Measurements from ENCODE around the gene CCDC120. TPM values are rescaled to one million over a fixed set of nuclear protein-coding genes. Genes with fewer than 3 reads are reported as not detected.

CCDC120 gene
- total and polyA plus RNA-seq, 2 donors from 2014 or later, result 5.2 to 13.7 TPM

DNA sequence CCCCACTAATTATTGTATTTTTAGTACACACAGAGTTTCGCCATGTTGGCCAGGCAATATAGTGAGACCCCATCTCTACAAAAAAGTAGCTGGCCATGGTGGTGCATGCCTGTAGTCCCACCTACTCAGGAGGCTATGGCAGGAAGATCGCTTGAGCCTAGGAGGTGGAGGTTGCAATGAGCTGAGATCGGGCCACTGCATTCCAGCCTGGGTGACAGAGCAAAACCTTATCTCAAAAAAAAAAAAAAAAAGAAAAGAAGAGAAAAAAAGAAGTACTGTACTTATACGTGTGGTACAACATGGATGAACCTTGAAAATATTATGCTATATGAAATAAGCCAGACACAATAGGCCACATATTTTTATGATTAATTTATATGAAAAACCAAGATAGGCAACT, 30.8 kb downstream of the CCDC120 start:
- H3K9me3 ChIP-seq (ENCODE audit: control insufficient read depth in 2 of 3, insufficient read depth in 1 of 3, low read length in 3 of 3), result no peaks in the 10 kb centered on the region
- no peak for DNase-seq
- intact Hi-C loops (cut with DNase I), result no loop called here
- FAIRE-seq, result no peak
- H3K4me1 ChIP-seq (ENCODE audit: control insufficient read depth in 2 of 3, insufficient read depth in 2 of 3, low read depth in 1 of 3, low read length in 3 of 3), result no peaks in the 10 kb centered on the region
- no peak overlapping the region for H3K27ac ChIP-seq (ENCODE audit: low read depth in 2 of 2, low read length in 2 of 2)
- H3K27me3 ChIP-seq (ENCODE audit: control insufficient read depth, insufficient read depth, low read length), result no peaks in the 10 kb centered on the region
- H3K36me3 ChIP-seq (ENCODE audit: control insufficient read depth in 2 of 3, insufficient read depth in 3 of 3, low read length in 3 of 3), result no peaks in the 10 kb centered on the region
- TF ChIP-seq, protein P1, sequence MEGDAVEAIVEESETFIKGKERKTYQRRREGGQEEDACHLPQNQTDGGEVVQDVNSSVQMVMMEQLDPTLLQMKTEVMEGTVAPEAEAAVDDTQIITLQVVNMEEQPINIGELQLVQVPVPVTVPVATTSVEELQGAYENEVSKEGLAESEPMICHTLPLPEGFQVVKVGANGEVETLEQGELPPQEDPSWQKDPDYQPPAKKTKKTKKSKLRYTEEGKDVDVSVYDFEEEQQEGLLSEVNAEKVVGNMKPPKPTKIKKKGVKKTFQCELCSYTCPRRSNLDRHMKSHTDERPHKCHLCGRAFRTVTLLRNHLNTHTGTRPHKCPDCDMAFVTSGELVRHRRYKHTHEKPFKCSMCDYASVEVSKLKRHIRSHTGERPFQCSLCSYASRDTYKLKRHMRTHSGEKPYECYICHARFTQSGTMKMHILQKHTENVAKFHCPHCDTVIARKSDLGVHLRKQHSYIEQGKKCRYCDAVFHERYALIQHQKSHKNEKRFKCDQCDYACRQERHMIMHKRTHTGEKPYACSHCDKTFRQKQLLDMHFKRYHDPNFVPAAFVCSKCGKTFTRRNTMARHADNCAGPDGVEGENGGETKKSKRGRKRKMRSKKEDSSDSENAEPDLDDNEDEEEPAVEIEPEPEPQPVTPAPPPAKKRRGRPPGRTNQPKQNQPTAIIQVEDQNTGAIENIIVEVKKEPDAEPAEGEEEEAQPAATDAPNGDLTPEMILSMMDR (IDR thresholded peaks at IDR 0.05; ENCODE audit: borderline replicate concordance, extremely low read depth, insufficient read depth), result no peak
- no peak overlapping the region for H3K9ac ChIP-seq (ENCODE audit: low read length in 3 of 3)
- H3K4me3 ChIP-seq (ENCODE audit: low read length in 3 of 3), result no peak overlapping the region

DNA sequence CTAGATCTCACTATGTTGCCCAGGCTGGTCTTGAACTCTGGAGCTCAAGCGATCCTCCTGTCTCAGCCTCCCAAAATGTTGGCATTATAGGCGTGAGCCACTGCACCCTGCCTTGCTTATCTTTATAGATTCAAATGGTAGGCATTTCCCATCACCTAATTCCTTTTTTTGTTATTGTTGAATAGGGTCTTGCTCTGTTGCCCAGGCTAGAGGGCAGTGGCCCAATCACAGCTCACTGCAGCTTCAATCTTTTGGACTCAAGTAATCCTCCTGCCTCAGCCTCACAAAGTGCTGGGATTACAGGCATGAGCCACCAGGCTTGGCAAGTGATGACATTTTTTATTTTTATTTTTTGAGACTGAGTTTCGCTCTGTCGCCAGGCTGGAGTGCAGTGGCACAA, 37.6 kb downstream of the CCDC120 start:
- no peaks in the 10 kb centered on the region for H3K4me1 ChIP-seq (ENCODE audit: control insufficient read depth in 2 of 3, insufficient read depth in 2 of 3, low read depth in 1 of 3, low read length in 3 of 3)
- FAIRE-seq, result no peak
- intact Hi-C loops (cut with DNase I), result no loop called here

DNA sequence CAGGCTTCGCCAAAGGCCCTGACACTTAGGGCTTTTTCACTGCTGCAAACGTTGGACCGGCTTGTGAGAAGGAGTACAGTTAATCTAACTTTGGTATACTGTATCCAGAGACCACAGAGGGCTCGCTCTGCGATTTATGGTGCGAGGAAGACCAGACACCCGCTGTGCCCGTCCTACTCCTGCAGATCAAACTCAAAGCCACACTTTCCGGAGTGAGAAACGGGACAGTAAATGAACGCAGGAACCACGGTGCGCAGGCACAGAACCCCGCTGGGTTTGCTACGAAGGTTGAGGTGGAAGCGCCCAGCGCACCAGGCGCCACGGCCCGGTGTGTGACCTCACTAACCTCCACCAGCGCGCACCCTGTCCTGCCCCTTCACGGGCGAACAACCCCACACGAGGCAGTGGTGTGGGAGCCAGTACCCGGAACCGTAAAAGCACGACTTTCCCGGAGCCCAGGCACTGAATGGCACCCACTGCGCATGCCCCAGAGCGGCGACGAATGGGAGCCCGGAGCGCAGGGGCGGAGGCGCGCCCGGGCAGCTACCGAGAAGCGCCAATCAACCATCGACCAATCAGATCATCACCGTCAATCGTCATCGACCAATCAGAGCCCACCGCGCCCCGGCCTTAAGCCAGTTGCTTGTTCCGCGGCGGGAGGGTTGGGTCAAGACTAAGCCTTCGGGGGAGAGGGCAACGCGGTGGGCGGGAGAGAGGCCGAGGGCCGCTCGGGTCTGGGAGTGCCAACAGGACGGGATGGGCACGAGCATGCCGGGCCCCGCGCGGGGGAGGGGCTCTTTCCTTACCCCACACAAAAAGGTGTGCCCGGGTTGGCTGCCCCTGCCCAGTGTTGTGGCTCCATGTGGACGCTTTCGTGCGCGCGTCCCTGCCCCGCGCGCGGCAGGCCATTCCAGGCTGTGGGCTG, 42.2 kb downstream of the CCDC120 start:
- Histone ChIP-seq H3K36me3 (ENCODE audit: control insufficient read depth in 2 of 3, insufficient read depth in 3 of 3, low read length in 3 of 3) (no peaks in the 10 kb centered on the region), H3K4me3 (ENCODE audit: low read length in 3 of 3) (peak overlapping the region; percentile 73 to 78 (median 73)), H3K4me1 (ENCODE audit: control insufficient read depth in 2 of 3, insufficient read depth in 2 of 3, low read depth in 1 of 3, low read length in 3 of 3) (no peaks in the 10 kb centered on the region), H3K27ac (ENCODE audit: low read depth in 2 of 2, low read length in 2 of 2) (peak overlapping the region; percentile 76 to 80), H3K27me3 (ENCODE audit: control insufficient read depth, insufficient read depth, low read length) (no peaks in the 10 kb centered on the region), H3K9me3 (ENCODE audit: control insufficient read depth in 2 of 3, insufficient read depth in 1 of 3, low read length in 3 of 3) (no peaks in the 10 kb centered on the region), H3K9ac (ENCODE audit: low read length in 3 of 3) (peak overlapping the region; percentile 53 to 90 (median 60))
- TF ChIP-seq, protein P1 (IDR thresholded peaks at IDR 0.05; ENCODE audit: borderline replicate concordance, extremely low read depth, insufficient read depth), result no peak
- intact Hi-C loops (cut with DNase I), result no loop called here
- FAIRE-seq (peak; percentile 39), DNase-seq (peak; percentile 93 to 97 (median 95))

More for the DNA sequence above, 37.6 kb downstream of the CCDC120 start:
- DNase-seq, result no peak
- H3K27me3 ChIP-seq (ENCODE audit: control insufficient read depth, insufficient read depth, low read length), result no peaks in the 10 kb centered on the region
- H3K36me3 ChIP-seq (ENCODE audit: control insufficient read depth in 2 of 3, insufficient read depth in 3 of 3, low read length in 3 of 3), result no peaks in the 10 kb centered on the region
- no peak overlapping the region for H3K27ac ChIP-seq (ENCODE audit: low read depth in 2 of 2, low read length in 2 of 2)
- H3K9me3 ChIP-seq (ENCODE audit: control insufficient read depth in 2 of 3, insufficient read depth in 1 of 3, low read length in 3 of 3), result no peaks in the 10 kb centered on the region
- no peak overlapping the region for H3K9ac ChIP-seq (ENCODE audit: low read length in 3 of 3)
- TF ChIP-seq, protein P1 (IDR thresholded peaks at IDR 0.05; ENCODE audit: borderline replicate concordance, extremely low read depth, insufficient read depth), result no peak
- H3K4me3 ChIP-seq (ENCODE audit: low read length in 3 of 3), result no peak overlapping the region
